HG03342 (cell line): Measurements from ENCODE around the gene ZDHHC14.

ENCODE experiments used
- ATAC-seq: cut with Tn5 transposase; IDR thresholded peaks from one replicate; pipeline ENCODE4 v1.9.1; 2021; ENCODE audit warnings: mild to moderate bottlenecking, moderate library complexity; ENCODE audit not compliant: unreplicated experiment

Gene ZDHHC14

GRCh38 chr6:157486572-157486971 lies 105.6 kb downstream of the ZDHHC14 start:
- no peak for ATAC-seq

- no peak for ATAC-seq
These were observed 106.3 kb downstream of the ZDHHC14 start for GRCh38 chr6:157487110-157487773.

GRCh38 chr6:157488058-157488457 lies 107.1 kb downstream of the ZDHHC14 start:
- ATAC-seq, result no peak

- no peak for ATAC-seq
These were observed 107.7 kb downstream of the ZDHHC14 start for GRCh38 chr6:157488716-157489118.

- ATAC-seq, result no peak
These were observed 109.8 kb downstream of the ZDHHC14 start for GRCh38 chr6:157490611-157491269.

- ATAC-seq, result no peak
These were observed 110.7 kb downstream of the ZDHHC14 start for GRCh38 chr6:157491571-157492232.

GRCh38 chr6:157492249-157492648 lies 111.3 kb downstream of the ZDHHC14 start:
- ATAC-seq, result no peak

GRCh38 chr6:157492741-157493140 lies 111.8 kb downstream of the ZDHHC14 start:
- no peak for ATAC-seq

- ATAC-seq, result no peak
These were observed 112.2 kb downstream of the ZDHHC14 start for GRCh38 chr6:157493173-157493572.

- ATAC-seq, result no peak
These were observed 112.6 kb downstream of the ZDHHC14 start for GRCh38 chr6:157493576-157493975.

- no peak for ATAC-seq
These were observed 113.2 kb downstream of the ZDHHC14 start for GRCh38 chr6:157494132-157494710.

- ATAC-seq, result no peak
These were observed 115.6 kb downstream of the ZDHHC14 start for GRCh38 chr6:157496534-157497095.

- ATAC-seq, result no peak
These were observed 116.6 kb downstream of the ZDHHC14 start for GRCh38 chr6:157497579-157497978.

- no peak for ATAC-seq
These were observed 117.8 kb downstream of the ZDHHC14 start for GRCh38 chr6:157498817-157499216.

- ATAC-seq, result no peak
These were observed 119.0 kb downstream of the ZDHHC14 start for GRCh38 chr6:157500022-157500421.

GRCh38 chr6:157503018-157503747 lies 122.2 kb downstream of the ZDHHC14 start:
- no peak for ATAC-seq

GRCh38 chr6:157505912-157506491 lies 125.0 kb downstream of the ZDHHC14 start:
- no peak for ATAC-seq

- no peak for ATAC-seq
These were observed 129.6 kb downstream of the ZDHHC14 start for GRCh38 chr6:157510323-157511188.

- no peak for ATAC-seq
These were observed 130.8 kb downstream of the ZDHHC14 start for GRCh38 chr6:157511682-157512381.
